WTC11 (cell line): Measurements from ENCODE around the gene LINC01488.

Experiments
- CREM ChIP-seq: sonication (generic); formaldehyde crosslinking; IDR thresholded peaks from 2 replicates; pipeline ENCODE4 v1.8.1; 2022; ENCODE audit warnings: mild to moderate bottlenecking, missing genetic modification reagents, moderate library complexity
- CTCF ChIP-seq: fragments of 200-600 bp; IDR thresholded peaks from 2 replicates; pipeline ENCODE4 v1.8.0; 2022; ENCODE audit warnings: antibody characterized with exemption
- PREB ChIP-seq: sonication (generic); formaldehyde crosslinking; IDR thresholded peaks from 2 replicates; pipeline ENCODE4 v1.8.1; 2022; ENCODE audit warnings: mild to moderate bottlenecking, missing genetic modification reagents, moderate library complexity, borderline replicate concordance
- SMAD3 ChIP-seq: sonication (generic); formaldehyde crosslinking; IDR thresholded peaks from 2 replicates; pipeline ENCODE4 v1.8.0; 2022; ENCODE audit warnings: missing genetic modification reagents, mild to moderate bottlenecking, borderline replicate concordance
- STAT6 ChIP-seq: sonication (generic); formaldehyde crosslinking; conservative IDR thresholded peaks from 2 replicates; pipeline ENCODE4 v1.8.1; 2023; ENCODE audit warnings: mild to moderate bottlenecking, low read depth, missing genetic modification reagents, moderate library complexity
- TF ChIP-seq, protein P1 (sequence below): sonication (generic); formaldehyde crosslinking; IDR thresholded peaks from 2 replicates; pipeline ENCODE4 v1.8.1; 2022; ENCODE audit warnings: low read depth, missing genetic modification reagents, borderline replicate concordance
- TF ChIP-seq, protein P2 (sequence below): sonication (generic); formaldehyde crosslinking; conservative IDR thresholded peaks from 2 replicates; pipeline ENCODE4 v1.8.1; 2022; ENCODE audit warnings: mild to moderate bottlenecking, missing genetic modification reagents
- TF ChIP-seq, protein P3 (sequence below): sonication (generic); formaldehyde crosslinking; IDR thresholded peaks from 2 replicates; pipeline ENCODE4 v1.8.1; 2023; ENCODE audit warnings: mild to moderate bottlenecking, missing genetic modification reagents, moderate library complexity

DNA sequence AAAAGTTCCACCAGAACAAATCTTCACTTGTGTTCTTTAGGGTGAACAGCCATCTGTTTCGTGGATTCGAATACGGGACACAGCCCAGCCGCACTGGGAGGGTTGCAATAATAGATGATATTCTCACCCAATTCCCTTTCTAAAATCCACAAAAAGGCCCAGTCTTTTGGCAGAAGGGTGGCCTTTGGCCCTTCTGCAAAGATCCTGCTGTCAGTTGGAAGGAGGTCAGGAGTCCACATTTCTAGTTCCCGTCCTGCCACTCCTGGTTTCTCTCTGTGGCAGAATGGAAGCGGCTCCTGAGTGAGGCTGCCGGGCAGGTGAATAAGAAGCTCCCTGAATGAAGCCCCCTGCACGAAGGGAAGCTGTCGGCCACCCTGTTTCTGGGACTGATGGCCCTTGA is 11.2 kb upstream of the LINC01488 start:
- TF ChIP-seq SMAD3: no peak
- TF ChIP-seq CTCF: no peak
- TF ChIP-seq, protein P1, sequence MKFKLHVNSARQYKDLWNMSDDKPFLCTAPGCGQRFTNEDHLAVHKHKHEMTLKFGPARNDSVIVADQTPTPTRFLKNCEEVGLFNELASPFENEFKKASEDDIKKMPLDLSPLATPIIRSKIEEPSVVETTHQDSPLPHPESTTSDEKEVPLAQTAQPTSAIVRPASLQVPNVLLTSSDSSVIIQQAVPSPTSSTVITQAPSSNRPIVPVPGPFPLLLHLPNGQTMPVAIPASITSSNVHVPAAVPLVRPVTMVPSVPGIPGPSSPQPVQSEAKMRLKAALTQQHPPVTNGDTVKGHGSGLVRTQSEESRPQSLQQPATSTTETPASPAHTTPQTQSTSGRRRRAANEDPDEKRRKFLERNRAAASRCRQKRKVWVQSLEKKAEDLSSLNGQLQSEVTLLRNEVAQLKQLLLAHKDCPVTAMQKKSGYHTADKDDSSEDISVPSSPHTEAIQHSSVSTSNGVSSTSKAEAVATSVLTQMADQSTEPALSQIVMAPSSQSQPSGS (CRISPR knock-in tag): no peak
- TF ChIP-seq CREM: no peak
- TF ChIP-seq, protein P2, sequence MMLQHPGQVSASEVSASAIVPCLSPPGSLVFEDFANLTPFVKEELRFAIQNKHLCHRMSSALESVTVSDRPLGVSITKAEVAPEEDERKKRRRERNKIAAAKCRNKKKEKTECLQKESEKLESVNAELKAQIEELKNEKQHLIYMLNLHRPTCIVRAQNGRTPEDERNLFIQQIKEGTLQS: no peak
- TF ChIP-seq PREB (CRISPR knock-in tag): no peak
- TF ChIP-seq STAT6 (CRISPR knock-in tag): no peak
- TF ChIP-seq, protein P3, sequence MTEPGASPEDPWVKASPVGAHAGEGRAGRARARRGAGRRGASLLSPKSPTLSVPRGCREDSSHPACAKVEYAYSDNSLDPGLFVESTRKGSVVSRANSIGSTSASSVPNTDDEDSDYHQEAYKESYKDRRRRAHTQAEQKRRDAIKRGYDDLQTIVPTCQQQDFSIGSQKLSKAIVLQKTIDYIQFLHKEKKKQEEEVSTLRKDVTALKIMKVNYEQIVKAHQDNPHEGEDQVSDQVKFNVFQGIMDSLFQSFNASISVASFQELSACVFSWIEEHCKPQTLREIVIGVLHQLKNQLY (CRISPR knock-in tag): no peak
